Gastrocnemius medialis (tissue), 4 donors: Measurements from ENCODE around the gene IGF1R.

Experiments
- CTCF ChIP-seq, 5 experiments: fragments of 450-650 bp in 3 of 5; fragments of 200-600 bp in 2 of 5; sonication (generic) in 2 of 5; IDR thresholded peaks in 4 of 5; conservative IDR thresholded peaks in 1 of 5; 1 replicate in 4 of 5; 2 replicates in 1 of 5; pipeline ENCODE4 v1.5.1; 2016 to 2019; ENCODE audit warnings: antibody characterized with exemption in 5 of 5, mild to moderate bottlenecking in 3 of 5, moderate library complexity in 3 of 5
- POLR2A ChIP-seq, 2 donors: fragments of 450-650 bp; IDR thresholded peaks; one replicate each; pipeline ENCODE4 v1.6.1; 2017; ENCODE audit warnings: antibody characterized with exemption in 2 of 2, mild to moderate bottlenecking in 2 of 2, moderate library complexity in 2 of 2

GRCh38 chr15:99006146-99006545 lies 357.8 kb downstream of the IGF1R start:
- TF ChIP-seq POLR2A (IDR thresholded peaks at IDR 0.05), result no peak
- no peak for TF ChIP-seq CTCF (IDR thresholded peaks at IDR 0.05 in 4 of 5, conservative IDR thresholded peaks at IDR 0.05 in 1 of 5)
